RWPE1 (cell line): ENCODE measurements around the gene CHL1.

ENCODE experiments used
- CTCF ChIA-PET: fragments of 350-600 bp; sonication (Branson Sonifier 250); formaldehyde crosslinking; extraction: SDS; loops from one replicate; lab custom pipeline; 2021; lab: Yijun Ruan, JAX
- POLR2A ChIA-PET: fragments of 400-600 bp; formaldehyde crosslinking; extraction: SDS; loops from one replicate; lab custom pipeline; 2020; ENCODE audit warnings: antibody characterized with exemption; ENCODE audit not compliant: low non-redundant PET; lab: Yijun Ruan, JAX
- DNase-seq: peaks from one replicate; pipeline ENCODE4 v3.0.0; 2012; ENCODE audit warnings: low spot score
- H3K27ac ChIP-seq: fragments of 450-650 bp; 2 replicates; pipeline ENCODE4 v1.5.1; 2017
- TF ChIP-seq, protein P1 (sequence below): fragments of 450-650 bp; conservative IDR thresholded peaks from 2 replicates; pipeline ENCODE4 v1.5.1; 2017; ENCODE audit warnings: low read depth, mild to moderate bottlenecking

The CHL1 gene

GRCh38 chr3:347581-347980 is 151.0 kb downstream of the CHL1 start:
- DNase-seq = no peak
- TF ChIP-seq, protein P1, sequence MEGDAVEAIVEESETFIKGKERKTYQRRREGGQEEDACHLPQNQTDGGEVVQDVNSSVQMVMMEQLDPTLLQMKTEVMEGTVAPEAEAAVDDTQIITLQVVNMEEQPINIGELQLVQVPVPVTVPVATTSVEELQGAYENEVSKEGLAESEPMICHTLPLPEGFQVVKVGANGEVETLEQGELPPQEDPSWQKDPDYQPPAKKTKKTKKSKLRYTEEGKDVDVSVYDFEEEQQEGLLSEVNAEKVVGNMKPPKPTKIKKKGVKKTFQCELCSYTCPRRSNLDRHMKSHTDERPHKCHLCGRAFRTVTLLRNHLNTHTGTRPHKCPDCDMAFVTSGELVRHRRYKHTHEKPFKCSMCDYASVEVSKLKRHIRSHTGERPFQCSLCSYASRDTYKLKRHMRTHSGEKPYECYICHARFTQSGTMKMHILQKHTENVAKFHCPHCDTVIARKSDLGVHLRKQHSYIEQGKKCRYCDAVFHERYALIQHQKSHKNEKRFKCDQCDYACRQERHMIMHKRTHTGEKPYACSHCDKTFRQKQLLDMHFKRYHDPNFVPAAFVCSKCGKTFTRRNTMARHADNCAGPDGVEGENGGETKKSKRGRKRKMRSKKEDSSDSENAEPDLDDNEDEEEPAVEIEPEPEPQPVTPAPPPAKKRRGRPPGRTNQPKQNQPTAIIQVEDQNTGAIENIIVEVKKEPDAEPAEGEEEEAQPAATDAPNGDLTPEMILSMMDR = no peak
- POLR2A ChIA-PET = no interaction called here
- CTCF ChIA-PET = interaction anchor here (0.6 kb wide), 1 partner anchor 851 kb away, joined by 5 read pairs; no protein-coding TSS in a partner anchor
- H3K27ac ChIP-seq = no peak overlapping the region

GRCh38 chr3:350871-351371 is 154.4 kb downstream of the CHL1 start:
- H3K27ac ChIP-seq = no peak overlapping the region
- TF ChIP-seq, protein P1 = no peak
- ChIA-PET POLR2A (no interaction called here), CTCF (no interaction called here)
- DNase-seq = no peak

DNA sequence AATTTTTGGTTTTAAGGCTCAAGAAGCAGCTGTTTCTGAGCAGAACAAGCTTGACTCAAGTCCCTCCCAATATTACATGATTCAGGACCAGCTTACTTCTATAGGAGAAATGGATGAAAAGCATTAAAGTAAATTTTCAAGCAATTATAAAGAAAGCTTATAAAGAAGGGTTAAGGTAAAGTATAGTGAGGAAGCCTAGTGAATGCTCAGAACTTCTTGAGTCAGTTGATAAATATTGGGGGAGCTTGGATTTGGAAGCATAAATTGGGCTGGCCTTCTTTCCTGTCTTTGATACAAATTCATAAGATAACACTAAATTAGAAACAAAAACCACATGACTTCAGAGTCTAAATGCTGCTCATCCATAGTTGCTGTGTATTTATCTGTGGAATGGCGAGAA is 156.0 kb downstream of the CHL1 start:
- ChIA-PET POLR2A (no interaction called here), CTCF (no interaction called here)
- TF ChIP-seq, protein P1 = no peak

DNA sequence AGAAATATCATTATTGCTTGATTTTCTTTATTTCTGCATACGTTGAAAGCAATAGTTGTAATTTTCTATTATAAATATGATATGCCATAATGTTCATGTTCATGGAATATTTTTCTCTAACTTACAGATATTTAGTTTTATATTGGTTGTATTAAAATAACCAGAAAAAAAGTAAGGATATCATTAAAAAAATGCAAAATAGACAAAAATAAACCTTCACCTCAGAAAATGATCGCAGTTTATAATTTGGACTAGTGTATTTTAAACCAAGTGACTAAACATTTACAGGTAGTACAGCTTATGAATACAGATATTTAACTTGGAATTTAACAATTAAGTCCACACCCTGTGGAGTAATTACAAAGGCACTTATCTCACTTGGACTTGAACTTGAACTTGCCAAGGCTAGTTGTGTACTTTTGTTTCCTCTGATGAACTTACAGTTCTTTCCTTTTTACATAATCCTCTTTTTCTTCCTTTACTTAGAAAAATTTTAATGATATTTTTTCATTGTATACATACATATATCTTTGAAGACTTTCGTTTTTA is 156.7 kb downstream of the CHL1 start:
- ChIA-PET CTCF (no interaction called here), POLR2A (no interaction called here)
- no peak for DNase-seq
- H3K27ac ChIP-seq = no peak overlapping the region
- TF ChIP-seq, protein P1 = no peak

More for the DNA sequence above, 156.0 kb downstream of the CHL1 start:
- no peak overlapping the region for H3K27ac ChIP-seq
- DNase-seq = no peak

- H3K27ac ChIP-seq = no peak overlapping the region
- no peak for DNase-seq
- TF ChIP-seq, protein P1 = peak; percentile 62; the same call in 1 of the 2 replicates
- CTCF ChIA-PET = interaction anchor here (0.5 to 1.3 kb wide), 3 partner anchors 8 to 312 kb away, joined by 3 to 5 read pairs (median 5); no protein-coding TSS in a partner anchor
- POLR2A ChIA-PET = no interaction called here
Measured at GRCh38 chr3:354432-354831, 157.9 kb downstream of the CHL1 start.

DNA sequence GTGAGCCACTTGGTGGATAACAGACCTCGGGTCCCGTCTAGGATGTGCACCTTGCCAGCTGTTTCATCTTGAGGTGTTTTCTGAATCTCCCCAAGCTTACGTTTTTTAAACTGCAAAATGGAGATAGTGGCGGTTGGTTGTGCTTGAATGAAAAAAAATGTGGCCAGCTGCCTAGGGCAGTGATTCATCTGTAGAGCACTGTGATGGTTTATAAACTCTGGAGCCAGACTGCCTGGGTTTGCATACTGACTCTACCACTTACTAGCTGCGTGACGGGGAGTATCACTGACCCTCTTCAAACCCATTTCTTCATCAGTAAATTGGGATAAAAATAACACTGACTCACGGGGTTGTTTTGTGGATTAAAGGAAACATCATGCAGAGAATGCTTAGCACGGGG is 159.1 kb downstream of the CHL1 start:
- no peak overlapping the region for H3K27ac ChIP-seq
- ChIA-PET CTCF (no interaction called here), POLR2A (no interaction called here)
- no peak for DNase-seq
- TF ChIP-seq, protein P1 = no peak
